ENCODE results near the gene VAV2. TPM values are rescaled to one million over a fixed set of nuclear protein-coding genes. Genes with fewer than 3 reads are reported as not detected.
A peak's percentile ranks its signal among the peaks of the same experiment; 100 is the strongest.

Gene VAV2
- total RNA-seq, 1 donor from 2014 or later, result 24.4 TPM

GRCh38 chr9:133987446-133987788, 4.7 kb downstream of the VAV2 start:
- DNase-seq (ENCODE audit: extremely low spot score, unreplicated experiment), result no peak
- no peak overlapping the region for H3K27ac Mint-ChIP-seq (ENCODE audit: unreplicated experiment)
- H3K27me3 Mint-ChIP-seq (ENCODE audit: unreplicated experiment), result no peaks in the 10 kb centered on the region
- H3K4me1 Mint-ChIP-seq (ENCODE audit: unreplicated experiment), result peaks cover 29% of the 10 kb centered on the region
- TF ChIP-seq, protein P1, sequence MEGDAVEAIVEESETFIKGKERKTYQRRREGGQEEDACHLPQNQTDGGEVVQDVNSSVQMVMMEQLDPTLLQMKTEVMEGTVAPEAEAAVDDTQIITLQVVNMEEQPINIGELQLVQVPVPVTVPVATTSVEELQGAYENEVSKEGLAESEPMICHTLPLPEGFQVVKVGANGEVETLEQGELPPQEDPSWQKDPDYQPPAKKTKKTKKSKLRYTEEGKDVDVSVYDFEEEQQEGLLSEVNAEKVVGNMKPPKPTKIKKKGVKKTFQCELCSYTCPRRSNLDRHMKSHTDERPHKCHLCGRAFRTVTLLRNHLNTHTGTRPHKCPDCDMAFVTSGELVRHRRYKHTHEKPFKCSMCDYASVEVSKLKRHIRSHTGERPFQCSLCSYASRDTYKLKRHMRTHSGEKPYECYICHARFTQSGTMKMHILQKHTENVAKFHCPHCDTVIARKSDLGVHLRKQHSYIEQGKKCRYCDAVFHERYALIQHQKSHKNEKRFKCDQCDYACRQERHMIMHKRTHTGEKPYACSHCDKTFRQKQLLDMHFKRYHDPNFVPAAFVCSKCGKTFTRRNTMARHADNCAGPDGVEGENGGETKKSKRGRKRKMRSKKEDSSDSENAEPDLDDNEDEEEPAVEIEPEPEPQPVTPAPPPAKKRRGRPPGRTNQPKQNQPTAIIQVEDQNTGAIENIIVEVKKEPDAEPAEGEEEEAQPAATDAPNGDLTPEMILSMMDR (IDR thresholded peaks at IDR 0.05), result no peak
- no peak overlapping the region for H3K4me3 Mint-ChIP-seq (ENCODE audit: unreplicated experiment)
- H3K36me3 Mint-ChIP-seq (ENCODE audit: unreplicated experiment), result no peaks in the 10 kb centered on the region
- no peaks in the 10 kb centered on the region for H3K9me3 Mint-ChIP-seq (ENCODE audit: unreplicated experiment)

- no peak overlapping the region for H3K4me3 Mint-ChIP-seq (ENCODE audit: unreplicated experiment)
- H3K4me1 Mint-ChIP-seq (ENCODE audit: unreplicated experiment), result peaks cover 33% of the 10 kb centered on the region
- no peaks in the 10 kb centered on the region for H3K36me3 Mint-ChIP-seq (ENCODE audit: unreplicated experiment)
- H3K27me3 Mint-ChIP-seq (ENCODE audit: unreplicated experiment), result no peaks in the 10 kb centered on the region
- TF ChIP-seq, protein P1 (IDR thresholded peaks at IDR 0.05), result no peak
- H3K9me3 Mint-ChIP-seq (ENCODE audit: unreplicated experiment), result no peaks in the 10 kb centered on the region
- no peak overlapping the region for H3K27ac Mint-ChIP-seq (ENCODE audit: unreplicated experiment)
- DNase-seq (ENCODE audit: extremely low spot score, unreplicated experiment), result no peak
Measured at GRCh38 chr9:133986774-133987445, 5.2 kb downstream of the VAV2 start.

GRCh38 chr9:133986061-133986460, 6.1 kb downstream of the VAV2 start:
- H3K27ac Mint-ChIP-seq (ENCODE audit: unreplicated experiment), result no peak overlapping the region
- peaks cover 40% of the 10 kb centered on the region for H3K4me1 Mint-ChIP-seq (ENCODE audit: unreplicated experiment)
- DNase-seq (ENCODE audit: extremely low spot score, unreplicated experiment), result no peak
- TF ChIP-seq, protein P1 (IDR thresholded peaks at IDR 0.05), result no peak
- H3K36me3 Mint-ChIP-seq (ENCODE audit: unreplicated experiment), result no peaks in the 10 kb centered on the region
- no peaks in the 10 kb centered on the region for H3K9me3 Mint-ChIP-seq (ENCODE audit: unreplicated experiment)
- H3K4me3 Mint-ChIP-seq (ENCODE audit: unreplicated experiment), result no peak overlapping the region
- no peaks in the 10 kb centered on the region for H3K27me3 Mint-ChIP-seq (ENCODE audit: unreplicated experiment)

DNA sequence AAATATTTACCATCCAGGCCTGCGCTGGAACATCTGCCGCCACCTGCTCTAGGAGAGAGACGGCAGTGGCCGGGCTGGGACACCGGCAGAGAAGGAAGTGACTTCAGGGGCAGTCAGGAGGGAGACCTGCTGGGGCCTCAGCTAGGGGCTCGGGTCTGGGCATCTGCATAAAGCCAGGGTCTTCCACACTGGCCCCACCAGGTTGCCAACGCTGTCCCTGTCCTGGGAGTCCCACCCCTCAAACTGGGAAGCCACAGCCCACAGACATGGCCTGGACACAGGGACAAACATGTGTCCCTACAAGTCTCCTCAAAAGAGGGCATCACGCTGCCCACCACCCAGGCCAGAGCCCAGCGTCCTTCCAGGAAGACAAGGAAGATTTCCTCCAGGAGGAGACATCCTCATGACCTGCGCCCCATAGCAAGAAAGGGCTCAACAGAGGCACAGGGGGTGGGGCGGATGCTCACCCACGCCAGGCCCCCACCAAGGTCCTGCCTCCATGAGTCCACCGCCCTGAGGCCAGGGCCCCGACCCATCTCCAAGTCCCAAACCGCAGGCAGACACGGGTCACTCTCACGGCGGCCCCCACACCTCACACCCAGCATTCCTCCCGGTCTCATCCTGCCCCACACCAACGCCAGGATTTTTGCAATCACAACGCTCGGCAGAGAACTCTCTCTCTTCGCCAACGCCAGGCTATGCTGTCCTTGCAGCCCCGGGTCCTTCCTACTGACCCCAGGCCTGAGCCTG, 9.0 kb downstream of the VAV2 start:
- TF ChIP-seq, protein P1 (IDR thresholded peaks at IDR 0.05), result no peak
- Mint-ChIP-seq H3K27me3 (ENCODE audit: unreplicated experiment) (no peaks in the 10 kb centered on the region), H3K4me3 (ENCODE audit: unreplicated experiment) (no peak overlapping the region), H3K27ac (ENCODE audit: unreplicated experiment) (peak overlapping the region; percentile 66), H3K4me1 (ENCODE audit: unreplicated experiment) (peaks cover 51% of the 10 kb centered on the region), H3K9me3 (ENCODE audit: unreplicated experiment) (no peaks in the 10 kb centered on the region), H3K36me3 (ENCODE audit: unreplicated experiment) (no peaks in the 10 kb centered on the region)
- DNase-seq (ENCODE audit: extremely low spot score, unreplicated experiment), result no peak

- H3K27me3 Mint-ChIP-seq (ENCODE audit: unreplicated experiment), result no peaks in the 10 kb centered on the region
- TF ChIP-seq, protein P1 (IDR thresholded peaks at IDR 0.05), result no peak
- no peaks in the 10 kb centered on the region for H3K9me3 Mint-ChIP-seq (ENCODE audit: unreplicated experiment)
- no peak overlapping the region for H3K4me3 Mint-ChIP-seq (ENCODE audit: unreplicated experiment)
- no peak for DNase-seq (ENCODE audit: extremely low spot score, unreplicated experiment)
- no peak overlapping the region for H3K27ac Mint-ChIP-seq (ENCODE audit: unreplicated experiment)
- H3K36me3 Mint-ChIP-seq (ENCODE audit: unreplicated experiment), result no peaks in the 10 kb centered on the region
- H3K4me1 Mint-ChIP-seq (ENCODE audit: unreplicated experiment), result peaks cover 50% of the 10 kb centered on the region
Measured at GRCh38 chr9:133981958-133982681, 10.0 kb downstream of the VAV2 start.
